GM12872 (cell line): Measurements from ENCODE around the gene BTBD17.

ENCODE experiments used
- CTCF ChIP-seq: IDR thresholded peaks from 3 replicates; pipeline ENCODE4 v1.5.1; 2011; ENCODE audit warnings: low read depth, mild to moderate bottlenecking, low read length, moderate library complexity; ENCODE audit not compliant: insufficient read depth

The BTBD17 gene

GRCh38 chr17:74403512-74404137 lies 42.0 kb upstream of the BTBD17 start:
- TF ChIP-seq CTCF, result no peak

GRCh38 chr17:74402048-74402447 lies 40.4 kb upstream of the BTBD17 start:
- no peak for TF ChIP-seq CTCF

GRCh38 chr17:74396567-74396966 lies 34.9 kb upstream of the BTBD17 start:
- TF ChIP-seq CTCF, result no peak

- TF ChIP-seq CTCF, result no peak
Observed at GRCh38 chr17:74394977-74395376, 33.3 kb upstream of the BTBD17 start.

GRCh38 chr17:74394275-74394950 lies 32.7 kb upstream of the BTBD17 start:
- TF ChIP-seq CTCF, result no peak

- TF ChIP-seq CTCF, result no peak
Observed at GRCh38 chr17:74393346-74393942, 31.8 kb upstream of the BTBD17 start.

GRCh38 chr17:74392848-74393247 lies 31.2 kb upstream of the BTBD17 start:
- no peak for TF ChIP-seq CTCF
